Medulla oblongata (tissue), 1 donor: ENCODE data around the gene TAS1R3.

Experiments used
- DNase-seq: peaks from one replicate; pipeline ENCODE4 v3.0.0-alpha.2; 2015; ENCODE audit errors: extremely low spot score

TAS1R3 gene

DNA sequence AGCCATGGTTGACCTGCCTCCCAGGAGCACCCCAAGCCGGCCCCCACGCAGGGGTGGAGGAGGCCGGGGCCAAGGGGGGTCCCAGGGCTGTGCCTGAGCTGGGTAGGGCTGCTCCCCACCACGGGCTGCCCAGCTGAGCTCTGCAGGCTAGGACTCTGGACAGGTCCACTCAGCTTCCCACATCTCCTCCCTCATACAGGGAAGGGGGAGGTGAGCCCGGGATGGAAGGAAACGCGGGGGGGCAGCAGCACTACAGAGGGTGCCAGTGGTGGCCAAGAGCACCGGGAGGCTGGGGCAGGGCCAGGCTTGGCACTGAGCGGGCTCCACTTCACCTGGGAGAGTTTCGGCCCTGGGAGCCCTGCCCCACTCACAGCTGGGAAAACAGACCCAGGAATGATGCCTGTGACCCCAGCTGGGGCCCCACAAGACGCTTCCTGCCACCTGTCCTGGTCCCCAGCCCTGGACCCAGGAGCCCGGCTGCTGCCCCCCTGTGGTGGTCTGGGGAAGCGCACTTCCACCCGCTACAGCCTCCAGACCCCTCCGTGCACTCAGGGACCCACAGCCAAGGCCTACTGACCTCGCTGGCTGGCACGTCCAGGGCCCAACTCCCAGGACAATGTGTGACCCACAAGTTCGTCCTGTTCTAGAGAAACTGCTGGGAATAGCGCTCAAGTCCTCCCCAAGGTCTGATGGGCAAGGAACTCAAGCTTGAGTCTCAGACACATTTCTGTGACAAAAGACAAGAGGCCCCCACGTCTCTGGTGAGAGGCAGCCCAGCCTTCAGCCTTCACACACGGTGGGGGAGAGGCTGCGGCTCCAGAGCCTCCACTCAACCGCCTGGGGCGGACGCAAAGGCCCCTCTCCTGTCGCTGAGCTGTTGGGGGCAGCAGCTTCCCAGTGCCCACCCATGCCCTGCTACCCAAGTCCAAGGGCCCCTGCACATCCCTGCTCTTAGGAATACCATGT is 40.9 kb downstream of the TAS1R3 start:
- no peak for DNase-seq

DNA sequence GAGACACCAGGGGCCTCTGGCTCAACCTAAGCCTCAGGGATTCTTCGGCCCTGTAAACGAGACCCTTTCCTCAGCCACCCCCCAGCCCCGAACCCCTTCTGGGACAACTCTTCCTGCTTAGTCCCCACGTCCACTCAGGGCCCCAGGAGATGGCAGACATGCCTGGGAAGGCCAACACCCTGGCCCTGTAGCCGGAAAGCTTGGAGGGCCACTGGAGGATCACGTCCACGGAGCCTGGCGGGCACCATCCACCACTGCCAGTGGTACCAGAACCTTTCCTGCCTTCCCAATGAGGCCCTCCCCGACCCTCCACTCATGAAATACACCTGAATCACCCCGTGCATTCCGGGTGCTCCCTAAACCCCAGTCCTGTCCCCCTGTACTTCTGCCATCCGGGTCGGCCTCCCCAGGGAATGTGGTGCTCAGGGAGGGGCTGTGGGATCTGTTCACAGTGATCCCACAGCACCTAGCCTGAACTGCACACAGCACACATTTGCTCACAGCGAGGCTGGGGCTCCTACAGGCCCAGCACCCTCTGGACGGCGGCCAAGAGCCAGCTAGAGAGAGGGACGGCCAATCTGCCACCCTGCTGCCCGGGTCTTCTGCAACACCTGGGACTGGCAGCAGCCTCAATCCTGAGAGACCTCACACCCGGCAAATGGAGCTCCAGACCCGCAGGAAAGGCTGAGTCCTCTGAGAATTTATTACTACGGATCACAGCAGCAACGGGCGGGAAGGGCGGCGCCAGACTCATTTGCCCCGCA is 42.2 kb downstream of the TAS1R3 start:
- DNase-seq, result no peak

DNA sequence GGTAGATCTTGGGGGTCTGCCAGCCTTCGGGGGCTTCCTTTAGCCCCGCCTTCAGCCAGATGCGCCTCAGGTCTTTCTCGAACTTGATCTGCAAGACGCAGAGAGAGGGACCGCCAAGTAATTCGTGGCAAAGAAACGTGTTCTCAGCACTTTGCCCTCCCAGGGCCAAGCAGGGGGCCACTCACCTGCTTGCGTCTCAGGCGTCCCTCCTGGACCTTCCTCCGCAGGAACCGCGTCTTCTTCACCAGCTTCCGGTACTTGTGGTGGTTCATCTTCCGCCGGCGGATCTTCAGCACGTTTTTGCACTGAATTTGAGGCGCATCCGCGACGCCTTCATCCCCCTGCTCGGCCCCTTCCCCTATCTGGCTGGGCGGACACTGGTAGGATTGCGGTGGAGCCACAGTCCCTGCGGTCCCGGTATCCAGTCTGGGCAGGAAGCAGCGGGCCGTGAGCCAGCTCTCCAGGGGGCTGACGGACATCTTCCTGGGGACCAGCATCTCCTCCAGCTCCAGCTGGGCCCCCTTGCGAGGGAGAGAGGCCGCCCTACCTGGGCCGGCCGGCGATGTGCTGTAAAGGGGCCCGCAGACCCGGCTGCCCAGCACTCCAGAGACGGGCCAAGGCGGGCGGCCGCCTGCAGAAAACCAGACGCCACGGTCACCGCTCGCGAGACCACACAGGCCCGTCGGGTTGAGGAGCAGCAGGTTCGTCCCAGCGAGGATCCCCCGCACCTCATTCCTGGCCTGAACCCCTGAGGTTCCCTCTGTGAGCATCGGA is 42.9 kb downstream of the TAS1R3 start:
- DNase-seq, result no peak

DNA sequence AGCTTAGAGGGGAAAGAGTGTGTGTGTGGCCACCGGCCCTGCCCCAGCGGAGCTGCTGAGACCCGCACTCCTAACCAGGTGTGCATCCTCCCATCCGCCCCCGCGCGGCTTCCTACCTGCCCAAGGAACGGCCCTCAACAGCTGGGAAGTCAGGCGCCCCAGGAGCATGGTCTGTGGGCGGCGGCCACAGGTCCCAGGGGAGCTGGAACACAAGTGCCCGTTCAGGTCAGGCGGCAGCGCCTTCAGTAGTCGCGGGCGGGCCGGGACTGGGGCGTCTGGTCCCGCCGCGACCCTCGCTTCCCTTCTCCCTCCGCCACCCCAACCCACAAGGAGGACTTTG is 43.5 kb downstream of the TAS1R3 start:
- no peak for DNase-seq

DNA sequence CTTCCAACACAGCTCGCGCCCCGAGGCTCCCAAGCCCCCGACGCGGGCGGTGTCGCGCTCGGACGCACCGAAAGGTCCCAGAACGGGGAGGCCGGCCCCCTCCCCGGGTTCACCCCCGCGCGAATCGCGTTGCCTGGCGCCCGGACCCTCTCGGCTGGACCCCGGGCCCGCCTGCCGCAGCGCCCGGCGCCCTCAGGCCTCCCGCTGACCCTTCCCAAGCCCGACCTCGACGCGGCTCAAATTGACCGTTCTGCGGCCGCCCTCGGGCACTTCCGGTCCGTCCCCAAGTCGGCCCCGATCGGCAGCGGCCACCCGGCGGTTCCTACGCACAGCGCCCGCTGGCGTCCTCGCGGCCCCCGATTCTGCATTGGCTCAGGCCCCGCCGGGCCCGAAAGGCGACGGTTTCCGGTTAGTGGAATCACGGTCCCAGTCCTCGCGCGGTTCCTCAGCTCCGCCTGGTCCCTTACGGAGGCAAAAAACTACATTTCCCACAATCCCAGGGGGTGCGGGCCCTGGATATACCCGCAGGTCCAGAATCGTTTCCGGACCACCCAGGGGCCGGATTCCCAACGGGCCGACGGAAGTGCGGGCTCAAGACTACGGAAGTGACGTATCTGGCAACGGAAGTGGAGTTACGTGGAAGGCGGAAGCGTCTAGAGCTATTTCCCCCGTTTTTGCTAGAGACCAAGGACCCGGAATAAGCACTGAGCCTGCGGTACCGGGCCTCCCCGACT is 44.0 kb downstream of the TAS1R3 start, which contains the start of gene AURKAIP1:
Gene AURKAIP1, minus strand, starts transcription at position 279 of the 734 bp plus-strand sequence. CDS start 451 bp downstream, outside the sequence.
- DNase-seq, result peak; percentile 100

DNA sequence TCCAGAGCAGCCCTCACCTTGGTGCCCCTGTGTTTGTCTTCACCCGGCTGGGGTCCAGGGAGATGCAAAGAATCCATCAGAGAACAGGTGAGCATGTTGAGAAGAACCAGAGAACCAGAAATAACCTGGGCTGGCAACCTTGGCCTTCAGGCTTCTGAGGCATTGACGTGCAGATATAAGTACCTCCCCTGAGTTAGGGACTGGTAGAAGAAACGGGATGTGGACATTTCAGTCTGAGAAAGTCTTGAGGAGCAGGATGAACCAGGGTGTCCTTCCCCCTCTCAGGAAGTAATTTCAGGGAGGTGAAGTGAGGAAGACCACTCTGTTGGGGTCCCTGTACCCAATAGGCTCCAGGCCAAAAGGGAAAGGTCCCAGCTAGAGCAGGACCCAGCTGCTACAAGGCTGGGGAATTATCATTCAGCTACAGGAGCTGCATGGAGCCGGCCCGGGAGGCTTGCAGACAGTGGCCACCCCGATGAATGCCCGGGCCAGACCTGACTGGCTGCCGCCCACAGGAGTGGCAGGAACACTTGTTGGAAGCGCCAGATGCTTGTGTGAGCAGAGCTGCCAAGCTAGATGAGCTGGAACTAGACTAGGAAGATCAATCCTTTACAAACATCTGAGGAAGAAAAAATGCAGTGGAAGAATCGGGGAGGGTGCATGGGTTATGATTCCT is 45.6 kb downstream of the TAS1R3 start:
- DNase-seq, result no peak

DNA sequence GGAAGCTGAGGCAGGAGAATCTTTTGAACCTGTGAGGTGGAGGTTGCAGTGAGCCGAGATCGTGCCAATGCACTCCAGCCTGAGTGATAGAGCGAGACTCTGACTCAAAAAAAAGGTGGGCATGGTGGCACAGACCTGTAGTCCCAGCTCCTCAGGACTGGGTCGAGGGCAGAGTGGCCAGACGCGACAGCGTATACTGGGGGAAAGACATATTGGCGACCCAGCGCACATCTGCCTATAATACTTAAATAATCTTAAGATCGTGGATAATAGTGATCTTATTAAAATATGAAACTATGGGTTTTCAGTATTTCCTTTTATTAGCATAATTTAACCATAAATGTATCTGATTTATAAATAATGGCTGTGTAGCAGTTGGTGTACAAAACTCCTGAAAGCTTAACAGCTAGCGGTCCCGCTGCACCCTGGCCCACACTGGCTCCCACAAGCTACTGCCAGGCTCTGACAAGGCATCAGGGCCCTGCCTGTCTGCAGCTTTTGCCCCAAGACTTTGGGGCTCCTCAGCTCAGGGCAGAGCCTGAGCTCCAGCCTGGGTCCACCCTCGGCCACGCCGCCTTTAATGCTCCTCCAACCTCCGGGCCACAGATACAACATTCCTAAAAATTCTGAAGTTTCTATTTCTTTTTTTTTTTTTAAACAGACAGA is 46.6 kb downstream of the TAS1R3 start:
- no peak for DNase-seq

DNA sequence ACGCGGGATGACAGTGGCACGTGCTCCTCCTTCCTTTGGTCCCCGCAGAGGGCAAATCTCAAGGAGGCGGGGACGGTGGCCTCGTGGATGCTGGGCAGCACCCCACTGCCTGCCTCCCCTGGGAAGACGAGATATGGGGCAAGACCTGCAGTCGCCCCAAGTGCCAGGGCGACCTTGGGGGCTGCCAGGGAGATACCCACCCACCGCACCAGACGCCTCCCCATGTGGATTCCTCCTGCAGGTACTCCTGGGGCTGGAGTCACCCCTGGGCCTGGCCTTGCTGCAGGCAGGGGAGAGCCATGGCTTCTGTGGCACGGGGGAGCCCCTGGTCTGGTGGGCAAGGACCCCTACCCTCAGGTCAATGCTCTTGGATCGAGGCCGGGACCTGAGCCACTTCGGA is 49.8 kb downstream of the TAS1R3 start:
- DNase-seq, result no peak

DNA sequence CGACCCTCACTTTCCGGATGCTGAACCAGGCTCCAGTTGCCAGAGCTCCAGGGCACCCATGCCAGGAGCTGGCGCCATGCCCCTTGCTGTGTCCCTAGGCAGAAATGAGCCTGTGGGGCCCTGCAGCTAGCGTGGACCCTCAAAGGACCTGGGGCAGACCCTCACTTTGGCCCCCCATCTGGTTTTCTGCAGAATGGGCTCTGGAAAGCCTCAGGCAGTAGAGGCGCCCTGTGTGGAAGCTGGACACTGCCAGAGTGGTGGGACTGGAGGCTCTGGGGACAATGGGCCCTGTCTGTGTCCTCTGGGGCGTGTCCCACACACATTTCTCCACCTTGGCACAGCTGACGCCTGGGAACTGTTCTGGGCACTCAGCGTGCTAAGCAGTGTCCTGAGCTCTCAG is 50.2 kb downstream of the TAS1R3 start:
- DNase-seq, result no peak
